Endothelial cell of umbilical vein (primary cell): ENCODE measurements around the gene ASXL2. TPM values are rescaled to one million over a fixed set of nuclear protein-coding genes. Genes with fewer than 3 reads are reported as not detected.

Experiments
- BruUV-seq: library from RNA; stranded (reverse); fragments of 400-500 nt; replicated peaks from 2 replicates; lab custom pipeline; 2021; lab: Mats Ljungman, UMichigan
- CTCF ChIA-PET: fragments of 300-600, 350-600 bp; sonication (Branson Sonifier 250); formaldehyde crosslinking; loops from one replicate; lab custom pipeline; 2021; ENCODE audit warnings: antibody characterized with exemption, inconsistent platforms; lab: Charles Lee
- POLR2A ChIA-PET: fragments of 300-600, 350-600 bp; sonication (Branson Sonifier 250); formaldehyde crosslinking; loops from one replicate; lab custom pipeline; 2021; ENCODE audit warnings: antibody characterized with exemption, inconsistent platforms; lab: Charles Lee
- DNase-seq: peaks from one replicate; pipeline ENCODE4 v3.0.0-alpha.2; 2011; ENCODE audit warnings: low read depth, low spot score
- FAIRE-seq: peaks from 2 replicates; lab custom pipeline; 2011; peaks lifted over from hg19 to GRCh38; lab: Jason Lieb, UNC
- H2AFZ ChIP-seq: 2 replicates; pipeline ENCODE4 v1.6.0; 2012; ENCODE audit warnings: low read depth, low read length, control low read depth, inconsistent platforms
- H3K27ac ChIP-seq: 2 replicates; pipeline ENCODE4 v1.5.1; 2011; ENCODE audit warnings: low read depth, mild to moderate bottlenecking, control low read depth, low read length, moderate library complexity; ENCODE audit not compliant: insufficient read depth
- H3K27me3 ChIP-seq, 2 experiments: 2 replicates each; pipeline versions ENCODE4 v1.6.0 to v1.6.1; 2011; ENCODE audit warnings: low read length in 2 of 2, mixed read lengths in 1 of 2; ENCODE audit not compliant: control insufficient read depth in 2 of 2, insufficient read depth in 2 of 2
- H3K36me3 ChIP-seq, 2 experiments: 2 replicates in 1 of 2; 3 replicates in 1 of 2; pipeline ENCODE4 v1.5.1; 2011; ENCODE audit warnings: low read length in 2 of 2, mild to moderate bottlenecking in 1 of 2, moderate library complexity in 1 of 2; ENCODE audit not compliant: control insufficient read depth in 2 of 2, insufficient read depth in 2 of 2; ENCODE audit errors: extremely low read depth in 1 of 2
- H3K4me1 ChIP-seq: 3 replicates; pipeline ENCODE4 v1.5.1; 2011; ENCODE audit warnings: mild to moderate bottlenecking, low read length; ENCODE audit not compliant: control insufficient read depth, insufficient read depth; ENCODE audit errors: extremely low read depth
- H3K4me2 ChIP-seq: 2 replicates; pipeline ENCODE4 v1.6.1; 2011; ENCODE audit warnings: low read length, control low read depth, mixed read lengths; ENCODE audit not compliant: insufficient read depth
- H3K4me3 ChIP-seq, 3 experiments: fragments of 200-600 bp in 1 of 3; sonication (generic), shearing (Covaris generic) in 1 of 3; replicated peaks in 1 of 3; 2 replicates each; pipeline ENCODE4 v1.5.1; 2011 to 2016; ENCODE audit warnings: control low read depth in 3 of 3, low read length in 3 of 3, mild to moderate bottlenecking in 2 of 3, inconsistent platforms in 1 of 3, low read depth in 1 of 3, moderate library complexity in 1 of 3; ENCODE audit not compliant: insufficient read depth in 1 of 3
- H3K79me2 ChIP-seq: 2 replicates; pipeline ENCODE4 v1.6.0; 2012; ENCODE audit warnings: low read length, inconsistent platforms; ENCODE audit not compliant: control insufficient read depth, insufficient read depth
- H3K9ac ChIP-seq: replicated peaks from 2 replicates; pipeline ENCODE3; 2011; ENCODE audit warnings: low read length, control low read depth; ENCODE audit not compliant: insufficient read depth; ENCODE audit errors: extremely low read depth
- H3K9me1 ChIP-seq: replicated peaks from 3 replicates; pipeline ENCODE4 v1.6.0; 2011; ENCODE audit warnings: mild to moderate bottlenecking, low read length; ENCODE audit not compliant: control insufficient read depth, insufficient read depth; ENCODE audit errors: extremely low read depth
- H3K9me3 ChIP-seq: replicated peaks from 2 replicates; pipeline ENCODE4 v1.5.1; 2012; ENCODE audit warnings: low read length, inconsistent platforms; ENCODE audit not compliant: control insufficient read depth, insufficient read depth
- H4K20me1 ChIP-seq: replicated peaks from 2 replicates; pipeline ENCODE3; 2011; ENCODE audit warnings: mild to moderate bottlenecking, low read length; ENCODE audit not compliant: control insufficient read depth, insufficient read depth; ENCODE audit errors: extremely low read depth
- EZH2 ChIP-seq: IDR thresholded peaks from 2 replicates; pipeline ENCODE4 v1.6.1; 2012; ENCODE audit warnings: borderline replicate concordance, low read depth, mild to moderate bottlenecking, moderate library complexity, low read length, inconsistent platforms; ENCODE audit not compliant: severe bottlenecking
- FOS ChIP-seq: IDR thresholded peaks from 2 replicates; pipeline ENCODE4 v1.6.1; 2011; ENCODE audit warnings: mild to moderate bottlenecking, low read length, moderate library complexity, borderline replicate concordance; ENCODE audit not compliant: insufficient read depth
- GATA2 ChIP-seq: IDR thresholded peaks from 2 replicates; pipeline ENCODE4 v1.7.0; 2011; ENCODE audit warnings: low read depth, mild to moderate bottlenecking, moderate library complexity, mixed read lengths, low read length; ENCODE audit not compliant: insufficient read length, insufficient read depth
- JUN ChIP-seq: IDR thresholded peaks from 2 replicates; pipeline ENCODE4 v1.6.1; 2011; ENCODE audit warnings: borderline replicate concordance, low read depth; ENCODE audit not compliant: insufficient read length, insufficient read depth
- MAX ChIP-seq: IDR thresholded peaks from 2 replicates; pipeline ENCODE4 v1.6.1; 2011; ENCODE audit not compliant: insufficient read depth, insufficient read length
- MYC ChIP-seq: IDR thresholded peaks from one replicate; pipeline ENCODE4 v1.6.1; 2011; ENCODE audit warnings: mild to moderate bottlenecking, low read depth, low read length
- POLR2A ChIP-seq: IDR thresholded peaks from 2 replicates; pipeline ENCODE4 v1.6.1; 2012; ENCODE audit warnings: low read depth, mild to moderate bottlenecking, control low read depth, low read length
- POLR2AphosphoS5 ChIP-seq: IDR thresholded peaks from 2 replicates; pipeline ENCODE4 v1.6.1; 2012; ENCODE audit warnings: low read depth, mild to moderate bottlenecking, control low read depth, low read length, moderate library complexity; ENCODE audit not compliant: insufficient read depth
- dilution Hi-C: fragments of 300-500 bp; cut with MboI; formaldehyde crosslinking; loops from one replicate; pipeline ENCODE4 v1.15.0; 2019; ENCODE audit warnings: low sequenced_read_pairs; ENCODE audit not compliant: extremely low pct_ligation_motif_present
- intact Hi-C: fragments of 100-400 bp; cut with micrococcal nuclease; formaldehyde crosslinking; loops from one replicate; pipeline ENCODE4 v1.10.0; 2022
- polyA plus RNA-seq, 4 experiments: library from polyadenylated mRNA; depleted of rRNA in 3 of 4; stranded (reverse) in 3 of 4; unstranded in 1 of 4; fragments of >200 nt; gene quantifications; 2 replicates each; pipeline versions ENCODE4 v1.2.1 to v1.2.3, GENCODE V29; 2011 to 2012; ENCODE audit warnings: missing spikeins in 1 of 4
- total RNA-seq: library from RNA; stranded (reverse); gene quantifications from 2 replicates; pipeline ENCODE4 v1.2.3, GENCODE V29; 2021
- TF ChIP-seq, protein P1 (sequence below), 2 donors: IDR thresholded peaks; 1 replicate in 1 of 2; 2 replicates in 1 of 2; pipeline ENCODE4 v1.5.1; 2011; ENCODE audit warnings: low read length in 2 of 2, mild to moderate bottlenecking in 2 of 2, moderate library complexity in 2 of 2, control low read depth in 1 of 2, inconsistent platforms in 1 of 2, low read depth in 1 of 2; ENCODE audit not compliant: insufficient read depth in 1 of 2; ENCODE audit errors: extremely low read depth in 1 of 2

ASXL2 gene
- total and polyA plus RNA-seq, 2 donors (not counting 3 experiments of a cell fraction or from before 2014, with no cell fraction given) = 6.1 to 33.8 TPM

GRCh38 chr2:25758348-25758747 lies 119.9 kb downstream of the ASXL2 start:
- Histone ChIP-seq H3K4me1 (no peaks in the 10 kb centered on the region), H3K9me1 (no peaks in the 10 kb centered on the region), H3K4me2 (no peak overlapping the region), H3K36me3 (peaks cover 5 to 15% of the 10 kb centered on the region in 2 experiments), H3K4me3 (no peak overlapping the region), H4K20me1 (no peaks in the 10 kb centered on the region), H3K27ac (no peak overlapping the region), H3K27me3 (no peaks in the 10 kb centered on the region), H3K79me2 (no peaks in the 10 kb centered on the region), H3K9me3 (no peaks in the 10 kb centered on the region), H3K9ac (no peak overlapping the region), H2AFZ (no peak overlapping the region)
- FAIRE-seq = no peak
- no peak for DNase-seq
- dilution Hi-C loops (no loop called here), intact Hi-C loops (no loop called here)
- TF ChIP-seq MAX = no peak
- no peak for TF ChIP-seq FOS
- TF ChIP-seq JUN = no peak
- no peak for TF ChIP-seq POLR2AphosphoS5
- TF ChIP-seq, protein P1, sequence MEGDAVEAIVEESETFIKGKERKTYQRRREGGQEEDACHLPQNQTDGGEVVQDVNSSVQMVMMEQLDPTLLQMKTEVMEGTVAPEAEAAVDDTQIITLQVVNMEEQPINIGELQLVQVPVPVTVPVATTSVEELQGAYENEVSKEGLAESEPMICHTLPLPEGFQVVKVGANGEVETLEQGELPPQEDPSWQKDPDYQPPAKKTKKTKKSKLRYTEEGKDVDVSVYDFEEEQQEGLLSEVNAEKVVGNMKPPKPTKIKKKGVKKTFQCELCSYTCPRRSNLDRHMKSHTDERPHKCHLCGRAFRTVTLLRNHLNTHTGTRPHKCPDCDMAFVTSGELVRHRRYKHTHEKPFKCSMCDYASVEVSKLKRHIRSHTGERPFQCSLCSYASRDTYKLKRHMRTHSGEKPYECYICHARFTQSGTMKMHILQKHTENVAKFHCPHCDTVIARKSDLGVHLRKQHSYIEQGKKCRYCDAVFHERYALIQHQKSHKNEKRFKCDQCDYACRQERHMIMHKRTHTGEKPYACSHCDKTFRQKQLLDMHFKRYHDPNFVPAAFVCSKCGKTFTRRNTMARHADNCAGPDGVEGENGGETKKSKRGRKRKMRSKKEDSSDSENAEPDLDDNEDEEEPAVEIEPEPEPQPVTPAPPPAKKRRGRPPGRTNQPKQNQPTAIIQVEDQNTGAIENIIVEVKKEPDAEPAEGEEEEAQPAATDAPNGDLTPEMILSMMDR (IDR thresholded peaks at IDR 0.05; ENCODE audit: extremely low read depth in 1 of 2, insufficient read depth in 1 of 2, low read depth in 1 of 2, low read length in 2 of 2) = no peak
- TF ChIP-seq GATA2 = no peak
- TF ChIP-seq POLR2A = no peak
- TF ChIP-seq EZH2 = no peak
- no peak for TF ChIP-seq MYC
- CTCF ChIA-PET = no interaction called here
- no TSS peak for BruUV-seq
- POLR2A ChIA-PET = no interaction called here
